G401.6 (cell line): ENCODE results near the gene CLTA.

ENCODE experiments used
- FAIRE-seq: peaks from 2 replicates; lab custom pipeline; 2012; peaks lifted over from hg19 to GRCh38; lab: Jason Lieb, UNC

CLTA gene

GRCh38 chr9:36190388-36191289 lies at the start of gene CLTA:
CLTA (plus strand) TSS chr9:36190921; CDS start chr9:36191057, 136 bp downstream.
- FAIRE-seq = peak; percentile 97

- no peak for FAIRE-seq
These were observed 49.4 kb upstream of the CLTA start for GRCh38 chr9:36141288-36141687.

GRCh38 chr9:36141761-36142160 lies 49.0 kb upstream of the CLTA start:
- no peak for FAIRE-seq

GRCh38 chr9:36142510-36143244 lies 48.0 kb upstream of the CLTA start:
- no peak for FAIRE-seq

- FAIRE-seq = no peak
These were observed 47.5 kb upstream of the CLTA start for GRCh38 chr9:36143245-36143641.

GRCh38 chr9:36144309-36145232 lies 46.1 kb upstream of the CLTA start:
- FAIRE-seq = no peak

- FAIRE-seq = no peak
These were observed 44.8 kb upstream of the CLTA start for GRCh38 chr9:36145970-36146369.

GRCh38 chr9:36146651-36147050 lies 44.1 kb upstream of the CLTA start:
- no peak for FAIRE-seq

- no peak for FAIRE-seq
These were observed 43.1 kb upstream of the CLTA start for GRCh38 chr9:36147441-36148175.

- FAIRE-seq = no peak
These were observed 42.2 kb upstream of the CLTA start for GRCh38 chr9:36148311-36149051.

- FAIRE-seq = no peak
These were observed 41.5 kb upstream of the CLTA start for GRCh38 chr9:36149197-36149596.

- no peak for FAIRE-seq
These were observed 40.0 kb upstream of the CLTA start for GRCh38 chr9:36150574-36151315.

GRCh38 chr9:36151316-36152210 lies 39.2 kb upstream of the CLTA start:
- FAIRE-seq = no peak

- FAIRE-seq = no peak
These were observed 37.8 kb upstream of the CLTA start for GRCh38 chr9:36152741-36153438.

- FAIRE-seq = no peak
These were observed 37.0 kb upstream of the CLTA start for GRCh38 chr9:36153746-36154145.

GRCh38 chr9:36154331-36154952 lies 36.3 kb upstream of the CLTA start:
- no peak for FAIRE-seq

- no peak for FAIRE-seq
These were observed 34.6 kb upstream of the CLTA start for GRCh38 chr9:36156116-36156515.

GRCh38 chr9:36158122-36158521 lies 32.6 kb upstream of the CLTA start:
- FAIRE-seq = no peak
